ENCODE data around the gene MMP2. TPM values are rescaled to one million over a fixed set of nuclear protein-coding genes. Genes with fewer than 3 reads are reported as not detected.

The MMP2 gene
- total RNA-seq, 1 experiment from 2014 or later = 311 TPM

DNA sequence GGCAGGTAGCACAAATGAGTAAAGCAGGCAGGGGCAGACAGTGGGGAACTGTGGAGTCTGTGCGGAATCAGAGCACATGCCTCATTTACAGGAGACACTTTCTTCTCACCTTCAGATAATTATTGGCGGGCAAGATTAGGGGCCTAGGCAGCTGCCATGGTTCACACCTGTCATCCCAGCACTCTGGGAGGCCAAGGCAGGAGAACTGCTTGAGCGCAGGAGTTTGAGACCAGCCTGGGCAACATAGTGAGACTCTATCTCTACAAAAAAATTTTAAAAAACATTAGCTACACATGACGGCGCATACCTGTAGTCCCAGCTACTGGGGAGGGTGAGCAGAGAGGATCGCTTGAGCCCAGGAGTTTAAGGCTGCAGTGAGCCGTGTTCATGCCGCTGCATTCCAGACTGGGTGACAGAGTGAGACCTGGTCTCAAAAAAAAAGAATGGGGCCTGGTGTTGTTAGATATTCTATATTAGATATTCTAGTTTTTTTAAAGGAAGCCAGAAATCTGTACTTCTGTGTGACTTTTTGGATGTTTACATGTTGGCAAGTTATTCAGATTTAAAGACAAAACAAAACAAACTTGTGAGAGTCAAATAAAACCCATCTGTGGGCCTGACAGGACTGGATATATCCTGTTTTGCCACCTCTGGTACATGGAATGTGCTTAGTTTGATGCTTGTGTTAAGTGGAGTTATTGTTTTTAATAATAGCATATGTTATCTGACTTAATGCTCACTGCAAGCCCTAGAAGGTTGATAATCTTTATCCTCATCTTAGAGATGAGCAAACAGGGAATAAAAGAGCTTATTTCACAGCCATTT lies 24.9 kb downstream of the MMP2 start:
- no TSS peak for BruUV-seq (replicated peaks)
- ChIA-PET POLR2A (interaction anchor here (0.7 kb wide), 1 partner anchor 359 kb away, joined by 3 read pairs; no protein-coding TSS in a partner anchor), CTCF (interaction anchor here (0.7 kb wide), 1 partner anchor 33 kb away, joined by 6 read pairs; no protein-coding TSS in a partner anchor)
- H3K4me3 ChIP-seq (ENCODE audit: low read depth in 2 of 2, low read length in 2 of 2) = no peak overlapping the region
- H3K36me3 ChIP-seq (ENCODE audit: control insufficient read depth, insufficient read depth, low read length) = no peaks in the 10 kb centered on the region
- ATAC-seq (no peak), DNase-seq (ENCODE audit: low read depth, low spot score) (no peak)
- peaks cover 59% of the 10 kb centered on the region for H3K4me1 ChIP-seq (ENCODE audit: control insufficient read depth, insufficient read depth, low read length)
- TF ChIP-seq POLR2AphosphoS5 (IDR thresholded peaks at IDR 0.05; ENCODE audit: low read depth, low read length) = no peak
- TF ChIP-seq SIN3A (IDR thresholded peaks at IDR 0.05; ENCODE audit: borderline replicate concordance, insufficient read depth, low read depth, low read length) = no peak
- TF ChIP-seq, protein P1, sequence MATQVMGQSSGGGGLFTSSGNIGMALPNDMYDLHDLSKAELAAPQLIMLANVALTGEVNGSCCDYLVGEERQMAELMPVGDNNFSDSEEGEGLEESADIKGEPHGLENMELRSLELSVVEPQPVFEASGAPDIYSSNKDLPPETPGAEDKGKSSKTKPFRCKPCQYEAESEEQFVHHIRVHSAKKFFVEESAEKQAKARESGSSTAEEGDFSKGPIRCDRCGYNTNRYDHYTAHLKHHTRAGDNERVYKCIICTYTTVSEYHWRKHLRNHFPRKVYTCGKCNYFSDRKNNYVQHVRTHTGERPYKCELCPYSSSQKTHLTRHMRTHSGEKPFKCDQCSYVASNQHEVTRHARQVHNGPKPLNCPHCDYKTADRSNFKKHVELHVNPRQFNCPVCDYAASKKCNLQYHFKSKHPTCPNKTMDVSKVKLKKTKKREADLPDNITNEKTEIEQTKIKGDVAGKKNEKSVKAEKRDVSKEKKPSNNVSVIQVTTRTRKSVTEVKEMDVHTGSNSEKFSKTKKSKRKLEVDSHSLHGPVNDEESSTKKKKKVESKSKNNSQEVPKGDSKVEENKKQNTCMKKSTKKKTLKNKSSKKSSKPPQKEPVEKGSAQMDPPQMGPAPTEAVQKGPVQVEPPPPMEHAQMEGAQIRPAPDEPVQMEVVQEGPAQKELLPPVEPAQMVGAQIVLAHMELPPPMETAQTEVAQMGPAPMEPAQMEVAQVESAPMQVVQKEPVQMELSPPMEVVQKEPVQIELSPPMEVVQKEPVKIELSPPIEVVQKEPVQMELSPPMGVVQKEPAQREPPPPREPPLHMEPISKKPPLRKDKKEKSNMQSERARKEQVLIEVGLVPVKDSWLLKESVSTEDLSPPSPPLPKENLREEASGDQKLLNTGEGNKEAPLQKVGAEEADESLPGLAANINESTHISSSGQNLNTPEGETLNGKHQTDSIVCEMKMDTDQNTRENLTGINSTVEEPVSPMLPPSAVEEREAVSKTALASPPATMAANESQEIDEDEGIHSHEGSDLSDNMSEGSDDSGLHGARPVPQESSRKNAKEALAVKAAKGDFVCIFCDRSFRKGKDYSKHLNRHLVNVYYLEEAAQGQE (IDR thresholded peaks at IDR 0.05; ENCODE audit: insufficient read depth in 1 of 2, low read depth in 2 of 2, low read length in 1 of 2) = no peak
- TF ChIP-seq, protein P2, sequence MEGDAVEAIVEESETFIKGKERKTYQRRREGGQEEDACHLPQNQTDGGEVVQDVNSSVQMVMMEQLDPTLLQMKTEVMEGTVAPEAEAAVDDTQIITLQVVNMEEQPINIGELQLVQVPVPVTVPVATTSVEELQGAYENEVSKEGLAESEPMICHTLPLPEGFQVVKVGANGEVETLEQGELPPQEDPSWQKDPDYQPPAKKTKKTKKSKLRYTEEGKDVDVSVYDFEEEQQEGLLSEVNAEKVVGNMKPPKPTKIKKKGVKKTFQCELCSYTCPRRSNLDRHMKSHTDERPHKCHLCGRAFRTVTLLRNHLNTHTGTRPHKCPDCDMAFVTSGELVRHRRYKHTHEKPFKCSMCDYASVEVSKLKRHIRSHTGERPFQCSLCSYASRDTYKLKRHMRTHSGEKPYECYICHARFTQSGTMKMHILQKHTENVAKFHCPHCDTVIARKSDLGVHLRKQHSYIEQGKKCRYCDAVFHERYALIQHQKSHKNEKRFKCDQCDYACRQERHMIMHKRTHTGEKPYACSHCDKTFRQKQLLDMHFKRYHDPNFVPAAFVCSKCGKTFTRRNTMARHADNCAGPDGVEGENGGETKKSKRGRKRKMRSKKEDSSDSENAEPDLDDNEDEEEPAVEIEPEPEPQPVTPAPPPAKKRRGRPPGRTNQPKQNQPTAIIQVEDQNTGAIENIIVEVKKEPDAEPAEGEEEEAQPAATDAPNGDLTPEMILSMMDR (IDR thresholded peaks at IDR 0.05) = no peak
- H3K9me3 ChIP-seq (ENCODE audit: control insufficient read depth, insufficient read depth, low read depth, low read length) = no peaks in the 10 kb centered on the region
- in situ Hi-C loops (cut with HindIII; ENCODE audit: low pct_unique_long_range_greater_than_20kb, low sequenced_read_pairs) (no loop called here), intact Hi-C loops (cut with micrococcal nuclease; ENCODE audit: unreplicated experiment) (loop anchor here (5.0 kb wide), 1 partner anchor 37 kb away; no protein-coding TSS in a partner anchor)
- H3K27me3 ChIP-seq (ENCODE audit: control insufficient read depth, insufficient read depth, low read length) = no peaks in the 10 kb centered on the region
- H3K27ac ChIP-seq (ENCODE audit: low read length) = peak overlapping the region; percentile 86

DNA sequence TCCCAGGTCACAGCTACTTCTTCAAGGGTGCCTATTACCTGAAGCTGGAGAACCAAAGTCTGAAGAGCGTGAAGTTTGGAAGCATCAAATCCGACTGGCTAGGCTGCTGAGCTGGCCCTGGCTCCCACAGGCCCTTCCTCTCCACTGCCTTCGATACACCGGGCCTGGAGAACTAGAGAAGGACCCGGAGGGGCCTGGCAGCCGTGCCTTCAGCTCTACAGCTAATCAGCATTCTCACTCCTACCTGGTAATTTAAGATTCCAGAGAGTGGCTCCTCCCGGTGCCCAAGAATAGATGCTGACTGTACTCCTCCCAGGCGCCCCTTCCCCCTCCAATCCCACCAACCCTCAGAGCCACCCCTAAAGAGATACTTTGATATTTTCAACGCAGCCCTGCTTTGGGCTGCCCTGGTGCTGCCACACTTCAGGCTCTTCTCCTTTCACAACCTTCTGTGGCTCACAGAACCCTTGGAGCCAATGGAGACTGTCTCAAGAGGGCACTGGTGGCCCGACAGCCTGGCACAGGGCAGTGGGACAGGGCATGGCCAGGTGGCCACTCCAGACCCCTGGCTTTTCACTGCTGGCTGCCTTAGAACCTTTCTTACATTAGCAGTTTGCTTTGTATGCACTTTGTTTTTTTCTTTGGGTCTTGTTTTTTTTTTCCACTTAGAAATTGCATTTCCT lies 26.5 kb downstream of the MMP2 start:
- Histone ChIP-seq H3K9me3 (ENCODE audit: control insufficient read depth, insufficient read depth, low read depth, low read length) (no peaks in the 10 kb centered on the region), H3K4me1 (ENCODE audit: control insufficient read depth, insufficient read depth, low read length) (peaks cover 44% of the 10 kb centered on the region), H3K4me3 (ENCODE audit: low read depth in 2 of 2, low read length in 2 of 2) (no peak overlapping the region), H3K27me3 (ENCODE audit: control insufficient read depth, insufficient read depth, low read length) (no peaks in the 10 kb centered on the region), H3K27ac (ENCODE audit: low read length) (no peak overlapping the region), H3K36me3 (ENCODE audit: control insufficient read depth, insufficient read depth, low read length) (no peaks in the 10 kb centered on the region)
- POLR2A ChIA-PET = no interaction called here
- intact Hi-C loops (cut with micrococcal nuclease; ENCODE audit: unreplicated experiment) = no loop called here
- TF ChIP-seq, protein P1 (IDR thresholded peaks at IDR 0.05; ENCODE audit: insufficient read depth in 1 of 2, low read depth in 2 of 2, low read length in 1 of 2) = no peak
- in situ Hi-C loops (cut with HindIII; ENCODE audit: low pct_unique_long_range_greater_than_20kb, low sequenced_read_pairs) = no loop called here
- no peak for ATAC-seq
- DNase-seq (ENCODE audit: low read depth, low spot score) = no peak
- TSS peak; percentile 83 for BruUV-seq (replicated peaks)
- CTCF ChIA-PET = no interaction called here
